Measurements from ENCODE around the gene RAB25. TPM values are rescaled to one million over a fixed set of nuclear protein-coding genes. Genes with fewer than 3 reads are reported as not detected.
"Not testable (repeated sequence)": the region's sequence is repeated elsewhere in the genome, so short reads cannot be mapped to it uniquely, and the experiment has no call there.

RAB25 gene
- total RNA-seq, 1 donor from 2014 or later, result 0.38 TPM

GRCh38 chr1:156069490-156070455, 8.8 kb downstream of the RAB25 start:
- H3K36me3 Mint-ChIP-seq (ENCODE audit: low read depth), result no peaks in the 10 kb centered on the region
- no peak overlapping the region for H3K4me3 Mint-ChIP-seq
- DNase-seq, result no peak
- H3K27me3 Mint-ChIP-seq, result no peaks in the 10 kb centered on the region
- no peak for ATAC-seq (ENCODE audit: low read depth)
- H3K9me3 Mint-ChIP-seq, result no peaks in the 10 kb centered on the region
- no peak overlapping the region for H3K27ac Mint-ChIP-seq
- no peaks in the 10 kb centered on the region for H3K4me1 Mint-ChIP-seq
- ChIA-PET POLR2A (no interaction called here), CTCF (interaction anchor here (0.6 kb wide), 1 partner anchor 668 kb away, joined by 3 read pairs; no protein-coding TSS in a partner anchor)
- TF ChIP-seq, protein P1, sequence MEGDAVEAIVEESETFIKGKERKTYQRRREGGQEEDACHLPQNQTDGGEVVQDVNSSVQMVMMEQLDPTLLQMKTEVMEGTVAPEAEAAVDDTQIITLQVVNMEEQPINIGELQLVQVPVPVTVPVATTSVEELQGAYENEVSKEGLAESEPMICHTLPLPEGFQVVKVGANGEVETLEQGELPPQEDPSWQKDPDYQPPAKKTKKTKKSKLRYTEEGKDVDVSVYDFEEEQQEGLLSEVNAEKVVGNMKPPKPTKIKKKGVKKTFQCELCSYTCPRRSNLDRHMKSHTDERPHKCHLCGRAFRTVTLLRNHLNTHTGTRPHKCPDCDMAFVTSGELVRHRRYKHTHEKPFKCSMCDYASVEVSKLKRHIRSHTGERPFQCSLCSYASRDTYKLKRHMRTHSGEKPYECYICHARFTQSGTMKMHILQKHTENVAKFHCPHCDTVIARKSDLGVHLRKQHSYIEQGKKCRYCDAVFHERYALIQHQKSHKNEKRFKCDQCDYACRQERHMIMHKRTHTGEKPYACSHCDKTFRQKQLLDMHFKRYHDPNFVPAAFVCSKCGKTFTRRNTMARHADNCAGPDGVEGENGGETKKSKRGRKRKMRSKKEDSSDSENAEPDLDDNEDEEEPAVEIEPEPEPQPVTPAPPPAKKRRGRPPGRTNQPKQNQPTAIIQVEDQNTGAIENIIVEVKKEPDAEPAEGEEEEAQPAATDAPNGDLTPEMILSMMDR (IDR thresholded peaks at IDR 0.05), result no peak
- intact Hi-C loops (cut with micrococcal nuclease), result no loop called here

- H3K27me3 Mint-ChIP-seq, result no peaks in the 10 kb centered on the region
- TF ChIP-seq, protein P1 (IDR thresholded peaks at IDR 0.05), result no peak
- peaks cover 3% of the 10 kb centered on the region for H3K4me1 Mint-ChIP-seq
- H3K9me3 Mint-ChIP-seq, result no peaks in the 10 kb centered on the region
- intact Hi-C loops (cut with micrococcal nuclease), result no loop called here
- ChIA-PET POLR2A (no interaction called here), CTCF (interaction anchor here (0.6 kb wide), 1 partner anchor 668 kb away, joined by 3 read pairs; no protein-coding TSS in a partner anchor)
- ATAC-seq (ENCODE audit: low read depth) (no peak), DNase-seq (no peak)
- H3K36me3 Mint-ChIP-seq (ENCODE audit: low read depth), result no peaks in the 10 kb centered on the region
- H3K27ac Mint-ChIP-seq, result no peak overlapping the region
- no peak overlapping the region for H3K4me3 Mint-ChIP-seq
Observed at GRCh38 chr1:156070548-156070947, 9.6 kb downstream of the RAB25 start.

DNA sequence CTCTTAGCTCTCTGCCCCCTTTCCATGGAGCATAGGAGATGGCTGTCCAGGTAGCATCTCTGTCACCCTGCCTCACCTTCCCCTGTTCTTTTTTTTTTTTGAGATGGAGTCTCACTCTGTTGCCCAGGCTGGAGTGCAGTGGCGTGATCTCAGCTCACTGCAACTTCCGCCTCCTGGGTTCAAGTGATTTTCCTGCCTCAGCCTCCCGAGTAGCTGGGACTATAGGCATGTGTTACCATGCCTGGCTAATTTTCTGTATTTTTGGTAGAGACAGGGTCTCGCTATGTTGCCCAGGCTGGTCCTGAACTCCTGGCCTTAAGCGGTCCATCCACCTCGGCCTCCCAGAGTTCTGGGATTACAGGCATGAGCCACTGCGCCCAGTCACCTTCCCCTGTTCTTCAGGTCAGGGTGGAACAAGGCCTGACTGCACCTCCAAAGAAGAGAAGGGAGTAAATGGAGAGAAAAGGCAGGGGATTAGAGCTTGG, 10.4 kb downstream of the RAB25 start:
- H3K36me3 Mint-ChIP-seq (ENCODE audit: low read depth); intact Hi-C loops (cut with micrococcal nuclease); H3K27ac Mint-ChIP-seq; POLR2A ChIA-PET; H3K27me3 Mint-ChIP-seq; CTCF ChIA-PET; H3K4me3 Mint-ChIP-seq; DNase-seq; H3K9me3 Mint-ChIP-seq; ATAC-seq (ENCODE audit: low read depth): not testable (repeated sequence)
- peaks cover 12% of the 10 kb centered on the region for H3K4me1 Mint-ChIP-seq

GRCh38 chr1:156072251-156072650, 11.3 kb downstream of the RAB25 start:
- Mint-ChIP-seq H3K4me3 (no peak overlapping the region), H3K4me1 (peaks cover 16% of the 10 kb centered on the region), H3K27me3 (no peaks in the 10 kb centered on the region), H3K9me3 (no peaks in the 10 kb centered on the region), H3K36me3 (ENCODE audit: low read depth) (no peaks in the 10 kb centered on the region), H3K27ac (no peak overlapping the region)
- no peak for DNase-seq
- no peak for ATAC-seq (ENCODE audit: low read depth)
- ChIA-PET CTCF (no interaction called here), POLR2A (interaction anchor here (0.6 kb wide), 1 partner anchor 164 kb away, joined by 3 read pairs; no protein-coding TSS in a partner anchor)
- intact Hi-C loops (cut with micrococcal nuclease), result no loop called here
- TF ChIP-seq, protein P1 (IDR thresholded peaks at IDR 0.05), result no peak

DNA sequence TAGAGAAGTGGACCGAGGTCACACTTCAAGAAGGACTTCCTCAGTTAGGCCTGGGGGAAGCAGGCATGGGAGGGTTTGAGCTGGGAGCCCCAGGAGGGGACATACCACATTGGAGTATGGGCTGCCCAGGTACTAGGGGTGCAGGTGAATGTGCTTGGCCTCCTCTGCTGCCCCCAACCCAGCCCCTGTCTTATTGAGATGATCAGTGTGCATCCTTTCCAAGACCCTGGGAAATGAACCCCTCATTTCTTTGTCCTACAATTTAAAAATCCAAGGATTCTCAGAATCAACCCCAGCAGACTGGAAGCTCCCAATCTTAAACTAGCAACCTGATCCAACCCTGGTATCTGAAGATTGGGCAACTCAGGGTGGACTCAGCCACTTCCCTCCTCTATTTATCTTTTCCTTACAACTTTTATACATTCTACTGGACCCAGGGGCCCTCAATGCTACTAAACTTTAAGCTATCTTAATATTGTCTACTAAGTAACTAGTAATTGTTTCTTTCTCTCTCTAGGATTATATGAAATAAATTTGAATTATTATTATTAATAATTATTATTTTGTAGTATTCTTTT, 12.2 kb downstream of the RAB25 start:
- ChIA-PET CTCF (no interaction called here), POLR2A (interaction anchor here (0.6 kb wide), 1 partner anchor 165 kb away, joined by 3 read pairs; no protein-coding TSS in a partner anchor)
- ATAC-seq (ENCODE audit: low read depth), result no peak
- H3K4me3 Mint-ChIP-seq, result no peak overlapping the region
- H3K27me3 Mint-ChIP-seq, result no peaks in the 10 kb centered on the region
- H3K9me3 Mint-ChIP-seq, result no peaks in the 10 kb centered on the region
- no peak overlapping the region for H3K27ac Mint-ChIP-seq
- intact Hi-C loops (cut with micrococcal nuclease), result no loop called here
- no peak for DNase-seq
- no peaks in the 10 kb centered on the region for H3K36me3 Mint-ChIP-seq (ENCODE audit: low read depth)
- TF ChIP-seq, protein P1 (IDR thresholded peaks at IDR 0.05), result no peak
- H3K4me1 Mint-ChIP-seq, result peaks cover 18% of the 10 kb centered on the region

Data from activated B cell treated with CpG ODN at 0.5 μM for 24 hours (primary cell).